Stimulated activated CD4-positive, alpha-beta T cell treated with anti-CD3 and anti-CD28 coated beads, Interleukin-15, amount 100 ng/mL, for 1 hour (primary cell): ENCODE data around the gene NDUFV3.
"Not testable (repeated sequence)": the region's sequence is repeated elsewhere in the genome, so short reads cannot be mapped to it uniquely, and the experiment has no call there.

Experiments
- DNase-seq, 2 donors: peaks; one replicate each; pipeline ENCODE4 v3.0.0-alpha.2; 2020; ENCODE audit warnings: low read depth in 1 of 2, low spot score in 1 of 2

Gene NDUFV3

DNA sequence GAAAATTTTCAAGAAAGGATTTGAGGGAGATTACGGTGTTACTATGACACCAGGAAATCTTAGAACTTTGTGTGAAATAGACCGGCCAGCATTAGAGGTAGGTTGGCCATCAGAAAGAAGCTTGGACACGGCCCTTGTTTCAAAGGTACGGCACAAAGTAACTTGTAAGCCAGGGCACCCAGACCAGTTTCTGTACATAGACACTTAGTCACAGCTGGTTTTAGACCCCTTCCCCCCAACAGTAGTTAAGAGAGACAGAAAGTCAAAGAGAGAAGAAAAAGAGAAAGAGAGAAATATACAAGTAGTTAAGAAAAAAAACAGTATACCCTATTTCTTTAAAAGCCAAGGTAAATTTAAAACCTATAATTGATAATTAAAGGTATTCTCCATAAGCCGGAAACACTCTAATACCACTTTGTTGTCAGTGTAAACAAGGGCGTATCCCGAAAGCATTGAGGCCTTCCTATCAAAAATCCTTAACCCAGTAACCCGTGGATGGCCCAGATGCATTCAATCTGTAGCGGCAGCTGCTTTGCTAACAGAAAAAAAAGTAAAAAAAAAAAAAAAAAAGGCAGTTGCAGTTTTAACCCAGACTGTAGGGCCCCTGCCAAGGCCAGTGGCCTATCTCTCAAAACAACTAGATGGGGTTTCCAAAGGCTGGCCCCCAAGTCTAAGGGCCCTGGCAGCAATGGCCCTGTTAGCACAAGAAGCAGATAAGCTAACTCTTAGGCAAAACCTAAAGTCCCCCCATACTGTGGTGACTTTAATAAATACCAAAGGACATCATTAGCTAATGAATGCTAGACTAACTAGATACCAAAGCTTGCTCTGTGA, 40.2 kb downstream of the NDUFV3 start:
- DNase-seq, result not testable (repeated sequence)

DNA sequence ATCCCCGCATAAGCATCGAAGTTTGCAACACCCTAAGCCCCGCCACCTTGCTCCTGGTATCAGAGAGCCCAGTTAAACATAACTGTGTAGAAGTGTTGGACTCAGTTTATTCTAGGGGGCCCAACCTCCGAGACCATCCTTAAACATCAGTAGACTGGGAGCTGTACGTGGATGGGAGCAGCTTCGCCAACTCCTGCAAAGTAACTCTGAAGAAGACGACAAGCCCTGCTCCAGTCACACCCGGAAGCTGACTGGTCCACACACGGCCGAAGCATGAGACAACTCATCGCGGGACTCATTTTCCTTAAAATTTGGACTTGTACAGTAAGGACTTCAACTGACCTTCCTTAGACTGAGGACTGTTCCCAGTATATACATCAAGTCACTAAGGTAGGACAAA, 40.9 kb downstream of the NDUFV3 start:
- not testable (repeated sequence) for DNase-seq

DNA sequence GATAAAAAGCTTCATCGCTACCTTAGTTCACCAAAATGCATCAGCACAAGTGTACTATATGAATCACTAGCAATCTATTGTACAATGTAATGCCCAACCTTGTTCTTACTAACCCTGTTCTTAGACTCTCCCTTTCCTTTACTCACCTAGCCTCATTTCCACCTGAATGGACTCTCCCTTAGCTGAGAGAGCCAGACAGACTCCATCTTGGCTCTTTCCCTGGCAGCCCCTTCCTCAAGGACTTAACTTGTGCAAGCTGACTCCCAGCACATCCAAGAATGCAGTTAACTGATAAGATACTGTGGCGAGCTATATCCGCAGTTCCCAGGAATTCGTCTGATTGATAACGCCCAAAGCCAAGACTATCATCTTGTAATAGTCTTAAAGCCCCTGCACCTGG, 43.3 kb downstream of the NDUFV3 start:
- DNase-seq, result not testable (repeated sequence)

DNA sequence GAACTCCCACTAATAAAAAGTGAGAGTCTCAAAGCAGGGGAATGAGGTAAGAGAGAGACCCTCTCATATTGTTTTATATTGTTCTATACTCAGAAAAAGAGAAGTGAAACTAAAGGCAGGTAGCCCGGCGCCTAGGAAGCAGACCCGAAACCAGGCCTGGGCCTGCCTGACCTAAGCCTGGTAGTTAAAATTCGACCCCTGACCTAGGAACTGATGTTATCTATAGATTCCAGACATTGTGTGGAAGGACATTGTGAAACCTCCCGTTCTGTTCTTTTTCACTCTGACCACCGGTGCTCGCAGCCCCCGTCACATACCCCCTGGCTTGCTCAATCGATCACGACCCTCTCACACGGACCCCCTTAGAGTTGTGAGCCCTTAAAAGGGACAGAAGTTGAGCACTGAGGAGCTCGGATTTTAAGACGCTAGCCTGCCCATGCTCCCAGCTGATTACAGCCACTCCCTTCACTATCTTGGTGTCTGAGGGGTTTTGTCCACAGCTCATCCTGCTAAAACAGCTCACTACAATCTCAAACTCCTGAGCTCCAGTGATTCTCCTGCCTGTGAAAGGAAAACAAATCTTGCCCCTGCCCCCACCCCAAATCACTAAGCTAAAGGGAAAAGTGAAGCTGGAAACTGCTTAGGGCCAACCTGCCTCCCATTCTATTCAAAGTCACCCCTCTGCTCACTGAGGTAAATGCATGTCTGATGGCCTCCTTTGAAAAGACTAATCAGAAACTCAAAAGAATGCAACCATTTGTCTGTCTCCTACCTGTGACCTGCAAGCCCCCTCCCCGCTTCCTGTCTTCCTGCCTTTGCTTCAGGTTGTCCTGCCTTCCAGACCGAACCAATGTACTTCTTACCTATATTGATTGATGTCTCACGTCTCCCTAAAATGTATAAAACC, 44.2 kb downstream of the NDUFV3 start:
- DNase-seq, result not testable (repeated sequence)

DNA sequence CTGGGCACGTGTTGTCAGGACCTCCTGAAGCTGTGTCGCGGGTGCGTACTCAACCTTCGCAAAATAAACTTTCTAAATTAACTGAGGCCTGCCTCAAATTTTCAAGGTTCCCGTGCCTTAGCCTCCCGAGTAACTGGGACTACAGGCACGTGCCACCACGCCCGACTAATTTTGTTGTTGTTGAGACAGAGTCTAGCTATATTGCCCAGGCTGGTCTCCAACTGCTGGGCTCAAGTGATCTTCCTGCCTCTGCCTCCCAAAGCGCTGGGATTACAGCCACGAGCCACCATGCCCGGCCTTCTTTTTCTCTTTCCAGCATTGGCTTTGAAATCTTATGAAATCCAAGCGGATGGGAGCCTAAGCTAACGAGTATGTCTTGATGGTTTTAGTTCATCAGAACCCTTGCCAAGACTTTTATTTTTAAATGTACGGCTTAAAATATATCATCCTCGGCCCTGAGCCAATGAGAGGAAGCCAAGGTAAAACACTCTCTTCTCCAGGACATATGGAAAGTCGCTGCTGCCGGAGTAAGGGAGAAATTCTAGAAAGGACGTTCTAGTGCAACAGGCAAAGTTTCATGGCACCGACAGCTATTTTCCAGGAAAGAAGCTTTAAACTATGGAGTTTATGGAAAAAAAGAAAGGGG, 45.0 kb downstream of the NDUFV3 start:
- DNase-seq, result no peak

DNA sequence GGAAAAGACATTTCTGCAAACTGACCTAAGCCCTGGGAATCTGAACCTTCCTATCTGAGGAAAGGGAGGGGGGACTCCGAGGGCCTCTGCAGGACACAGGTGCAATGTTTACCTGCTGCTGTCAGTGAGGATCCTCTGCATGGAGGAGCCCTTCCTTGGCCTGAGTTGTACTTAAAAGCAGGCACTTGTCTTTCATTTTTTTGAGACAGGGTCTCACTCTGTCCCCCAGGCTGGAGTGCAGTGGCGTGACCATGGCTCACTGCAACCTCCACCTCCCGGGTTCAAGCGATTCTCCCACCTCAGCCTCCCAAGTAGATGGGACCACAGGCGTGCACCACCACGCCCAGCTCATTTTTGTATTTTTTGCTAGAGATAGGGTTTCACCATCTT, 45.5 kb downstream of the NDUFV3 start:
- not testable (repeated sequence) for DNase-seq

DNA sequence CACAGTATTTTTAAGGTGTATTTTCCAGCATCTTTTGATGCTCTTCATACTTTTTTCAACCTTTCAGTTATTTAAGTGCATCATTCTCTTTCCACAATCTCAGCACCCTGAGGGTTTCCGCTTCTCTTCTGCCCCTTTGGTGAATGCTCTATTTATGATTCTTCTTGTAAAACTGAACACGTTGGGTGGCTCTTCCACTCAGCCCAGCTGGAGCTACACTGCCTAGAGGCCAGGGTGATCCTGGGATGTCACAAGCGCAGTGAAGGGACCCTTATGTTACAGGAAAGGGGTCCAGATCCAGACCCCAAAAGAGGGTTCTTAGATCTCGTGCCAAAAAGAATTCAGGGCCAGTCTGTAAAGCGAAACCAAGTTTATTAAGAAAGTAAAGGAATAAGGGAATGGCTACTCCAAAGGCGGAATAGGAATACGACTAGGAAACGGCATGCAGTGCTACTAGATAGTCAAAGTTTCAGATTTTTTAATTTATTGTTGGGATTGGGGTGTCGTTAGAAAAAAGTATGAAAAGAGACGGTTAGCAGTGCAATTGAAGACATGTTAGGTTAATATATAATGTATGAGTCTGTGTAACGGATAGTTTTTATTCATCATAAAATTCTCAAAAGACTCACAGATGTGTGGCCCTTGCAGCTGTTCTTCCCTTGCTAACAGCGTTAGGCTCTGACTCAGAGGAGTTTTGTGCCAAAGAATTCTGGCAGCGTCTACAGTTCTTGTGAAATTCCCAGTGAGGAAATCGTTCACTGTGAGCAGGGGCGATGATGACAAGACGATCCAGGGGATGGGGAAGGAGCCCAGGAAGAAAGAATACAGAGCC, 46.7 kb downstream of the NDUFV3 start:
- DNase-seq, result no peak

DNA sequence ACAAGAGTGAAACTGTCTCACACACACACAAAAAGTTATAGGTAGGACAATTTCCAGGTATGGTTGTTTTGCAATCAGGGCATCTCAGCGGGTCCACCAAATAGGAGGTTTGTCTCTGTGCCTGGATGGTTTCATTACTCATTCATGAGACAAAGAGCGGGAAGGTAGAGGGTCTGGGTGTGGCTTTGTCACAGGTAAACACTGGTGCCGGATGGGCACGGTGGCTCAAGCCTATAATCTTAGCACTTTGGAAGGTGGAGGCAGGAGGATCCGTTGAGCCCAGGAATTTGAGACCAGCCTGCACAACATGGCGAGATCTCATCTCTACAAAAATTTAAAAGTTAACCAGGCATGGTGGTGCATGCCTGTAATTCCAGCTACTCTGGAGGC, 48.6 kb downstream of the NDUFV3 start:
- DNase-seq, result no peak

DNA sequence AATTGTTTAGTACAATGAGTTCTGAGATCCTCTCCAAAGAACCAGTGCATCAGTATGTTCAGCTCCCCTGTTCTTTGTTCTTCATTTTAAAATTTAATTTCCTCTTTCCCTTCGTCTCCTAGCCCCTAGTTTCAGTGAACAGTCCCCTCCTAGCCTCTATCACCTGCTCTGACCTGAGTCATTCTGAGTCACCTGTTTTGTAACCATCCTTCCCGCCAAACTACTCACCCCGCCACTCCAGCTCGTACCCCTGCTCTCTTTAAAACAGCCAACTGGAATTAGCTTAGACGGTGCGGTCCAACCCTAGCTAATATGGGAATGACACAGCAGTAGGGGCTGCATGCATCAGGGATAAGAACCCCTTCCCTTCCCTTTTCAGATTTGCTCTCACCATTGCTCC, 49.1 kb downstream of the NDUFV3 start:
- no peak for DNase-seq

DNA sequence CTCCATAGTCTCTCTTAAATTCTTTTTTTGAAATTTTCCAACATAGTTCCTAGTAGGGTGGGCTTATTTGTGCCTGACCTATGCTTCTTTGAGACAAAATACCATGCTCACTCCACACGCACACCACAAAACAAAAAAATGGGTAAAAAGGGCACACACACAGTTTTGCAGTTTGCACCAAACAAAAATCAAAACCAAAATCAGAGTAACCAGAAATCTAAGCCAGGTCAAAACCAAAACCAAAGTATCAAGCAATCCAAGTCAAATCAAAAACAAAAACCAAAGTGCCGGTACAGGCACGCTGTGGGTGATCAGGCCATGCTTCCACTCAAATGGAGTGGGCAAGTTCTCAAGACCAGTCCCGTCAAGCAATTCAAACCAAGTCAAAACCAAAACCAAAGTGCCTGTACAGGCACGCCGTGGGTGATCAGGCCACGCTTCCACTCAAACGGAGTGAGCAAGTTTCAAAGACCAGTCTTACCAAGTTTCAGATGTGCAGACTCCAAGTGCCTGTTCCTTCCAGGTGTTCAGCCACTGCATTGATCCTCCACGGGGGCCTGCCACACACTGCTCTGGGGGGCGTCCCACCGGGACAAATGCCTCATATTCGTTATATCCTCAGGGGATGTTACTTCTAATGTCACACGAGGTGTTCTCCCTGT, 56.1 kb downstream of the NDUFV3 start:
- DNase-seq, result not testable (repeated sequence)

DNA sequence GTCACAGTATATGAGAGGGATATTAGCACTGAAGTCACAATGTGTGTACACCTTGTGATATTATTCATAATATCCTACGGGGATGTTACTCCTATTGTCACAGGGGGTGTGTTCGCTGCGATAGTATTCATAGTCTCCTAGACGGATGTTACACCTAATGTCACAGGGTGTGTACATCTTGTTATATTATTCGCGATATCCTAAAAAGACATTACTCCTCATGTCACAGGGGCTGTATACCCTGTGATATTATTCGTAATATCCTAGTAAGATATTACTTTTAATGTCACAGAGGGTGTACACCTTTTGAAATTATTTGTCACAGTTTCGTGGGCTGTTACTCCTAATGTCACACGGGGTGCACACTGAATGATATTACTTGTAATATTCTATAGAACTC, 58.1 kb downstream of the NDUFV3 start:
- DNase-seq, result not testable (repeated sequence)

DNA sequence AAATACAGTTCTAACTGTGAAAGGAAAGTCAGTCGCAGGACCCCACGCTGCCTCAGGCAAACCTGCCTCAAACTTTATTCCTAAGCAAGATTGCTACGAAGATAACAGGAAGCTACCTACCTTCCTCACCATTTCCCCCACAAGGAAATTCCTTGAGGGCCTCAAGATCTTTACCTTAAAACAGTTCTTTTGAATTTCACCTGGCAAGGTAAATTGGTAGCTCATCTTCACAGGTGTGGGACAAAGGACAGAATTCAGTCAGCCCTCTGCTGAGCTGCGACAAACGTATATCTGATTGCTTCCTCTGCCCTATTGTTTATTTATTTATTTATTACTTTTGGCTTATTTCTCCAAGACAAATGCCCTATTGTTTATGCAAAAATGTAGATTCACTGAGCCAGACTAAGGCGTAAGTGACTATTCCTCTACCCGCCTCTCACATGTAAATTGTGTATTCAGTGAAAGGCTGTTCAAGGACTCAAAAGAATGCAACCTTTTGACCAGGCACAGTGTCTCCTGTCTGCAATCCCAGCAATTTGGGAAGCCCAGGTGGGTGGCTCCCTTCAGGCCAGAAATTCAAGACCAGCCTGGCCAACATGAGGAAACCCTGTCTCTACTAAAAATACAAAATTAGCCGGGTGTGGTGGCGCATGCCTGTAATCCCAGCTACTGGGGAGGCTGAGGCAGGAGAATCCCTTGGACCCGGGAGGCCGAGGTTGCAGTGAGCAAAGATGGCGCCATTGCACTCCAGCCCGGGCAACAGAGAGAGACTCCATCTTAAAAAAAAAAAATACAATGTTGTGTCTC, 63.9 kb downstream of the NDUFV3 start:
- DNase-seq, result no peak

DNA sequence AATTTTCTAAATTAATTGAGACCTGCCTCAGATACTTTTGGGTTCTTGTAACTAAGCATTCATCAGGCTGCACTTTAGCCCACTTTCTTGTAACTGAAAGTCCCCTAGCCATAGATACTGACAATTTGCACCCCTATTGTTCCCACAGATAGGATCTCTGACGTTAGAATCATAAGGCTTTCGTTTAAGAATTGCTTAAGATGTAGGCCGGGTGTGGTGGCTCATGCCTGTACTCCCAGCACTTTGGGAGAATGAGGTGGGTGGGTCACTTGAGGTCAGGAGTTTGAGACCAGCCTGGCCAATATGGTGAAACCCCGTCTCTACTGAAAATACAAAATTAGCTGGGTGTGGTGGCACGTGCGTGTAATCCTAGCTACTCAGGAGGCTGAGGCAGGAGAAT, 65.0 kb downstream of the NDUFV3 start:
- DNase-seq, result not testable (repeated sequence)

DNA sequence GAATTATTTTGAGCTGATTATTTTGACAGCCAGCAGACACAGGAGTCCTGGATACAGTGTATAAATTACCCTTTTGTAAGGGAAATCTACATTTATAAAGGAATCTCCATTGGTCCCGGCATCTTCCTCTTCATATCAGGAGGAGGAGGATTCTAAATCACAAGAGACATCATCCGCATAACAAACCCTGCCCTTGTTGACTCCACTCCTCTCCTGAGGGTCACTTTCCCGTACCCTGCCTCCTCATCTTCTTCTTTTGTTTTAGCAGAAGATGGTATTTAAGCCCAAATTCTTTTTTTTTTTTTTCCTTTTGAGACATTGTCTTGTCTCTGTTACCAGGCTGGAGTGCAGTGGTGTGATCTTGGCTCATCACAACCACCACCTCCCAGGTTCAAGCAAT, 66.6 kb downstream of the NDUFV3 start:
- no peak for DNase-seq

DNA sequence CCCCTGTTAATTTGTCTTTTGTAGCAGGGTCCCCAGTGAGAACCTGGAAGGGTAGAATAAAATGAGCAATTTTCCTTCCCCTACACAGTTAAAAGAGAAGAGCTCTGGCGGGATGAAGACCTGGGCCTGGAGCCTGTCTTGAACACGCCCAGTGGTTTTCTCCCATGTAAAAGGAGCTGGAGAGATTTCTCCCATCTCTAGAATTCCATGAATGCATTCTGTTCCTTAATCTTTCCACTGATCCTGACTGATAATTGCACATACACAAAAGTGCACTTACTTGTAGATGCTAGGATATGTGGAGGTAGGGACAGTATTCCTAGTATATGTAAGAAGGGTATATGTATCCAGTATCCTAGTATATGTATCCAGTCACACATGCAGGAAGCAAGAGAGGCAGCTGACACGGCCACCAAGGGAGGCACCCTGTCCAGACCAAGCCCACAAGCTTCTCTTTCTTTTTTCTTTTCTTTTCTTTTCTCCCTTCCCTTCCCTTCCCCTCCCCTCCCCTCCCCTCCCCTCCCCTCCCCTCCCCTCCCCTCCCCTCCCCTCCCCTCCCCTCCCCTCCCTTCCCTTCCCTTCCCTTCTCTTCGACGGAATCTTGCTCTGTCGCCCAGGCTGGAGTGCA, 69.4 kb downstream of the NDUFV3 start:
- no peak for DNase-seq
